GM12873 (cell line): ENCODE results near the gene PKNOX2.

Source experiments
- CTCF ChIP-seq: IDR thresholded peaks from 2 replicates; pipeline ENCODE4 v1.5.1; 2012; ENCODE audit warnings: low read depth, mild to moderate bottlenecking, moderate library complexity, low read length, control low read depth; ENCODE audit not compliant: insufficient read depth; ENCODE audit errors: missing control alignments

The PKNOX2 gene

DNA sequence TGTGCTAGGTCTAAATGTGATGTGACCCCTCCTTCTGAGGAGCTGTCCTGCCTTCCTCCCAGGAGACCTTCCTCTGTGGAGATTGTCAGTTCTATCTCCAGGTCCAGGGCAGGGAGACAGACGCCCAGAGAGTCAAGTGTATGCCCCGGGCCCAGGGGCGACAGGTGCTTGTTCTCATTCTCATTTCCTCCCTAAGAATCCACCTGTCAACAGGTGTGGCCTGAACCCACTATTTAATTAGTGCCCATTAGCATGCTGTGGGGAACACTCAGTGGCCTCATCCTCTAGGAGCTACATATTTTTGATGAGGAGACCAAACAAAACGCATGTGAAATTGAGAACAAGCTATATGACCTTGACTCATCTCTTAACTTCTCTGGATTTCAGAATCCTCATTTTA is 9.5 kb downstream of the PKNOX2 start:
- TF ChIP-seq CTCF = no peak

DNA sequence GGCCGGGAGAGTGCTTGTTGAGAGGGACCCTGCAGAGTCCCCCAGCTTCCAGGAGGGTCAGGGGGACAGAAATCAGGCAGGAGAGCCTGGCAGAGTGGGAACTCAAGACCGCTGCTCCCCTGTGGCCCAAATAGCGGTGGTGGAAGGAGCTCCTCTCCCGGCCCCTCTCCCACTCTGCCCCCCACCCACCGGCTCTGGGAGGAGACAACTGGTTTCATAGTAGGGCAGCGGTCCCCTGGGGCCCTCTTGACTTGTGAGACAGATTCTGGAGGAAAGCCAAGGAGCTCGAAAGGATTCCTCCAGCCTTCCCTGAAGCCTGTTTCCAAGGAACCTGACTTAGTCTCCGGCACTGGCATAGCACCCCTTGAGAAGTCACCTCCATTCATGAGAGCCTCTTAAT is 10.1 kb downstream of the PKNOX2 start:
- TF ChIP-seq CTCF = no peak

DNA sequence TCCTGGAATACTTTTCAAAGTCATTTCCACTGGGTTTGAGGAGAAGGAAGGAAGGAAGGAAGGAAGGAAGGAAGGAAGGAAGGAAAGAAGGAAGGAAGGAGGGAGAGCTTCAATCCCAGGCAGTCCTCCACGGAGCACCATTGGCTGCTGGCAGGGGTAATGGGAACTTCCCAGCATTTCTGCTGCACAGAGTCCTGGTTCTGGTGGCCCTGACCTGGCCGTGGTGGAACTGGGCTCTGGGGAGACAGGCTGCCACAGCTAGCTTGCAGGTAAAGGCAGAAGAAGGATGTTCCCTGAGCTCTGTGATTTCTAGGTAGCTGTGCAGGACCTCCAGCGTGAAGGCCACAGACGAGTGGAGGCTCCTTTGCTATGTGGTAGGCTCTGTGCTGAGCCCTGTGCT is 10.6 kb downstream of the PKNOX2 start:
- no peak for TF ChIP-seq CTCF

DNA sequence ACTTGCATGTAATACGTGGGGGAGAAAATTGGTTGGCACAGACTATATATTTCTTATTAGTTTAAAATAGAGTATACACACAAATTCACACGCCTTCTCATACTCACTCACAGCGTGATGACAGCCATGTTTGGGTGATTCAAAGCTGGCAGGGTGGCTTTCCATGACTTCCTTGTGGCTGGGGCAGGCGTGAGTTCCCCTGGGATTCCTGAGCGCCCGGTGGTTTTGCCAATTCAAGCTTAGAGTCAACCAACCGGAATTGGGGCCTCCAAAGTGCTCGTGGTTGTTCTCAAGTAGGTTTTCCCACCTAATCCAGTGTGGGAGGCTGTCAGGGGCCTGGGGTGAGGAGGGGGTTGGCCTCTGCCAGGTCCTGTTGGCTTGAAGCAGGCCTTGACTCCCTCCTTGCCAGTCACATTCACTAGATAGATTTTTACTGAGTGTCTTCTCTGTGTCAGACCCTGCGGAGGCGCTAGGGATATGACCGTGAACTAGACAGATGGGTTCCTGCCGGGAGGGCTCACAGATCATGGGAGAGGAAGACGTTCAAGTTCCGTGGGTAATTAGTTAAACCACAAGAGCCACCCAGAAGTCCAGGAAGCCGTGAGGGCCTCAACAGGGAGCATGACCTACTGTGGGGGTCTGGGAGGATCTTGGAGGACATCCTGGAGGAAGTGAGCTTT is 11.5 kb downstream of the PKNOX2 start:
- TF ChIP-seq CTCF = no peak

- no peak for TF ChIP-seq CTCF
Observed at GRCh38 chr11:125176866-125177265, 12.3 kb downstream of the PKNOX2 start.

DNA sequence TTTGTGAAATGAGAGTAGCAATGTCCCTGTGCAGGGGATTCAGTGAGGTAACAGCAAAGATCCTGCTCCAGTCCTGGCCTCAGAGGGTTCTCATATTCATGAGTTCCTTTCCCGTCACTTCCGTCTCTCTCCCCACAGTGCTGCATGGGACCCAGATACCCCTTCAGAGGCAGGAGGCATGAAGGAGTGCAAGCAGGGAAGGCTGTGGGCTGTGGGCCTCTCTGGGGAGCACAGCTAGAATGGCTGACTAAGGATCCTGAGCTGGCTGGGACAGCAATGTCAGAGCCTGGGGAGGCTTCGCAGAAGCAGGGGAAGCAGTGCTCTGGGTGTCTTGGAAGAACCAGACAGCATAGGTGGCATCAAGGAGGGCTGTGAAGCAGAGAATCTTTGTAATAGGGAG is 13.0 kb downstream of the PKNOX2 start:
- TF ChIP-seq CTCF = no peak

- TF ChIP-seq CTCF = no peak
Observed at GRCh38 chr11:125179346-125179745, 14.8 kb downstream of the PKNOX2 start.

- no peak for TF ChIP-seq CTCF
Observed at GRCh38 chr11:125179895-125180294, 15.3 kb downstream of the PKNOX2 start.
